ENCODE results near the gene MYL5. TPM values are rescaled to one million over a fixed set of nuclear protein-coding genes. Genes with fewer than 3 reads are reported as not detected.

Gene MYL5
- total and polyA plus RNA-seq, 2 of the 4 experiments (the other 2 are of a cell fraction), result 9.1 to 16.0 TPM

DNA sequence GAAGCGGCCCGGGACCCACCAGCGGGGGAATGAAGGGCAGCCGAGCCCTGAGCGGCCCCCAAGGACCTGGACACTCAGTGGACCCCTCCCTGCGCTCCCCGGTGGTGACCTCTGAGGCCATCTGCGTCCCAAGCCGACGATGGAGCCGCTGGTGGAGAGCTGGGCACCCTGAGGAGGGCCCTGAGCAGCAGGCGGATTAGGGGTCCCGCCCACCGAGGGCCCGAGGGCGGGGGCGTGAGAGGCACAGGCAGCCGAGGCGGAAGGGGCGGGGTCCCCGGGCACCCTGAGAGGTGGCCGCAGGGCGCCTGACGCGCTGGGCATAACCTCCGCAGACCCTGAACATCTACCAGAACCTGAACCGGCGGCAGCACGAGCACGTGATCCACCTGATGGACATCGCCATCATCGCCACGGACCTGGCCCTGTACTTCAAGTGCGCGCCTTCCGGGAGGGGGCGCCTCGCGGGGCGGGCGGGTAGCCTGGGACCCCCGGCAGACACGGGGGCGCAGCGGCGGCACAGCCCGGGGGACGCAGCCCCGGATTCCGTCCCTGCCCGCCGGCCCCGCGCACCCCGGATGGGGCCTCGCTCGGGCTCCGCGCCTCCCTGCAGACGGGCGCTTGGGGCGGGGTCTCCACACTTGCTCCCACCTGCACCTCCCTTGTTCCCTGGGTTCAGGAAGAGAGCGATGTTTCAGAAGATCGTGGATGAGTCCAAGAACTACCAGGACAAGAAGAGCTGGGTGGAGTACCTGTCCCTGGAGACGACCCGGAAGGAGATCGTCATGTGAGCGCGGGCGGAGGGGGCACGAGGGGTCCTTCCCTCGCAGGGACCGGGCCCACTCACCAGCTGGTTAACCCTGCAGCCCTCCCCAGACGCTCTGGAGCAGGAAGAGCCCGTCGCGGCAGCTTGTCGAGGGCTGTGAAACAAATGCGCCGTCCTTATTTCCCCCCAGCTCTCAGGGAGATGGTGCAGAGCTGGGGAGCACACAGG lies 10.6 kb upstream of the MYL5 start:
- Histone ChIP-seq H3K9me3 (ENCODE audit: control insufficient read depth, insufficient read depth, low read length) (peaks cover 11% of the 10 kb centered on the region), H3K14ac (replicated peaks; ENCODE audit: low read depth, low read length) (no peak overlapping the region), H3K9me1 (ENCODE audit: insufficient read depth, low read length) (no peaks in the 10 kb centered on the region), H3K27me3 (ENCODE audit: control insufficient read depth, insufficient read depth, low read length) (peaks cover 4% of the 10 kb centered on the region; the same call in 1 of the 2 replicates), H3K4ac (ENCODE audit: low read depth, low read length) (no peak overlapping the region), H3K4me2 (ENCODE audit: low read depth, low read length) (peak overlapping the region; percentile 77; the same call in 1 of the 2 replicates), H2BK20ac (ENCODE audit: low read depth, low read length) (no peak overlapping the region), H4K91ac (ENCODE audit: insufficient read depth, low read depth, low read length) (no peak overlapping the region), H3K79me1 (ENCODE audit: low read depth in 1 of 2, low read length in 2 of 2) (no peaks in the 10 kb centered on the region), H4K5ac (ENCODE audit: low read depth, low read length) (no peak overlapping the region; the same call in 1 of the 2 replicates), H3K56ac (ENCODE audit: extremely low read depth, insufficient read depth, low read length) (no peak overlapping the region), H3K23ac (ENCODE audit: low read depth, low read length) (no peak overlapping the region), H2AK5ac (ENCODE audit: low read depth, low read length) (no peak overlapping the region), H3K9ac (ENCODE audit: low read depth, low read length) (no peak overlapping the region), H4K8ac (ENCODE audit: low read depth in 2 of 2, low read length in 2 of 2) (0 out of 4 replicates have a peak overlapping the region, but pooled peaks of 1 of the 2 experiments have one; percentile 25), H2BK5ac (ENCODE audit: low read depth, low read length, poor library complexity, severe bottlenecking) (no peak overlapping the region), H2AK9ac (replicated peaks; ENCODE audit: low read depth, low read length, poor library complexity) (peak overlapping the region; percentile 50), H3K36me3 (ENCODE audit: control insufficient read depth, insufficient read depth, low read length) (no peaks in the 10 kb centered on the region), H3K18ac (ENCODE audit: low read depth, low read length) (no peak overlapping the region), H4K20me1 (ENCODE audit: insufficient read depth, low read length) (no peaks in the 10 kb centered on the region), H2BK15ac (ENCODE audit: low read depth, low read length) (no peak overlapping the region), H2BK120ac (ENCODE audit: low read depth, low read length) (no peak overlapping the region), H3K27ac (ENCODE audit: insufficient read depth, low read length) (no peak overlapping the region), H3K4me3 (ENCODE audit: insufficient read depth, low read depth, low read length) (peak overlapping the region; percentile 40), H2AFZ (replicated peaks; ENCODE audit: low read length, poor library complexity) (peak overlapping the region; percentile 78), H3K4me1 (ENCODE audit: control insufficient read depth, insufficient read depth, low read length) (no peaks in the 10 kb centered on the region)
- CTCF ChIA-PET, result no interaction called here
- ATAC-seq (ENCODE audit: low read depth) (no peak; the same call in 1 of the 2 replicates), DNase-seq (no peak)
- POLR2A ChIA-PET (ENCODE audit: unreplicated experiment), result no interaction called here
- dilution Hi-C loops (cut with HindIII; ENCODE audit: low sequenced_read_pairs, unreplicated experiment) (no loop called here), intact Hi-C loops (cut with micrococcal nuclease) (no loop called here), in situ Hi-C loops (cut with MboI; ENCODE audit: low sequenced_read_pairs) (no loop called here)
- no TSS peak for BruUV-seq (replicated peaks)
- WGBS, 2 experiments (ENCODE audit: extremely low coverage in 2 of 2, insufficient read length in 1 of 2), result 9% methylated on average over 23 of the region's 80 CpGs; no CpG with 5 or more reads in 1 of the 2 experiments
- TF ChIP-seq RFX5 (IDR thresholded peaks at IDR 0.05; ENCODE audit: low read depth, low read length) (no peak), NFE2L2 (IDR thresholded peaks at IDR 0.05; ENCODE audit: low read depth, low read length) (no peak), SMC3 (IDR thresholded peaks at IDR 0.05; ENCODE audit: low read depth, low read length) (no peak), MAZ (IDR thresholded peaks at IDR 0.05; ENCODE audit: borderline replicate concordance, low read depth, low read length) (no peak), FOS (IDR thresholded peaks at IDR 0.05; ENCODE audit: low read depth, low read length) (no peak), CEBPB (IDR thresholded peaks at IDR 0.05; ENCODE audit: low read depth, low read length) (no peak), RAD21 (IDR thresholded peaks at IDR 0.05; ENCODE audit: low read length) (no peak), MAFK (IDR thresholded peaks at IDR 0.05; ENCODE audit: low read depth, low read length) (no peak), POLR2A (IDR thresholded peaks at IDR 0.05; ENCODE audit: low read depth, low read length) (no peak), BHLHE40 (IDR thresholded peaks at IDR 0.05; ENCODE audit: low read depth, low read length) (no peak), RCOR1 (IDR thresholded peaks at IDR 0.05; ENCODE audit: insufficient replicate concordance, low read length) (no peak), CHD1 (IDR thresholded peaks at IDR 0.05; ENCODE audit: low read depth, low read length) (no peak), MXI1 (IDR thresholded peaks at IDR 0.05; ENCODE audit: borderline replicate concordance, low read depth, low read length) (no peak)
- TF ChIP-seq, protein P1, sequence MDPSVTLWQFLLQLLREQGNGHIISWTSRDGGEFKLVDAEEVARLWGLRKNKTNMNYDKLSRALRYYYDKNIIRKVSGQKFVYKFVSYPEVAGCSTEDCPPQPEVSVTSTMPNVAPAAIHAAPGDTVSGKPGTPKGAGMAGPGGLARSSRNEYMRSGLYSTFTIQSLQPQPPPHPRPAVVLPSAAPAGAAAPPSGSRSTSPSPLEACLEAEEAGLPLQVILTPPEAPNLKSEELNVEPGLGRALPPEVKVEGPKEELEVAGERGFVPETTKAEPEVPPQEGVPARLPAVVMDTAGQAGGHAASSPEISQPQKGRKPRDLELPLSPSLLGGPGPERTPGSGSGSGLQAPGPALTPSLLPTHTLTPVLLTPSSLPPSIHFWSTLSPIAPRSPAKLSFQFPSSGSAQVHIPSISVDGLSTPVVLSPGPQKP (IDR thresholded peaks at IDR 0.05; ENCODE audit: borderline replicate concordance, low read depth, low read length), result no peak
- TF ChIP-seq, protein P2, sequence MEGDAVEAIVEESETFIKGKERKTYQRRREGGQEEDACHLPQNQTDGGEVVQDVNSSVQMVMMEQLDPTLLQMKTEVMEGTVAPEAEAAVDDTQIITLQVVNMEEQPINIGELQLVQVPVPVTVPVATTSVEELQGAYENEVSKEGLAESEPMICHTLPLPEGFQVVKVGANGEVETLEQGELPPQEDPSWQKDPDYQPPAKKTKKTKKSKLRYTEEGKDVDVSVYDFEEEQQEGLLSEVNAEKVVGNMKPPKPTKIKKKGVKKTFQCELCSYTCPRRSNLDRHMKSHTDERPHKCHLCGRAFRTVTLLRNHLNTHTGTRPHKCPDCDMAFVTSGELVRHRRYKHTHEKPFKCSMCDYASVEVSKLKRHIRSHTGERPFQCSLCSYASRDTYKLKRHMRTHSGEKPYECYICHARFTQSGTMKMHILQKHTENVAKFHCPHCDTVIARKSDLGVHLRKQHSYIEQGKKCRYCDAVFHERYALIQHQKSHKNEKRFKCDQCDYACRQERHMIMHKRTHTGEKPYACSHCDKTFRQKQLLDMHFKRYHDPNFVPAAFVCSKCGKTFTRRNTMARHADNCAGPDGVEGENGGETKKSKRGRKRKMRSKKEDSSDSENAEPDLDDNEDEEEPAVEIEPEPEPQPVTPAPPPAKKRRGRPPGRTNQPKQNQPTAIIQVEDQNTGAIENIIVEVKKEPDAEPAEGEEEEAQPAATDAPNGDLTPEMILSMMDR (conservative IDR thresholded peaks at IDR 0.05; ENCODE audit: low read depth, low read length), result no peak

Measured in IMR-90 (cell line).